Measurements from ENCODE around the gene VPS13A.

- TF ChIP-seq CTCF (IDR thresholded peaks at IDR 0.05) (no peak), POLR2A (IDR thresholded peaks at IDR 0.05) (no peak)
Measured at GRCh38 chr9:77375956-77376532, 198.7 kb downstream of the VPS13A start.

All from uterus (tissue), 2 donors.